Neural cell (in vitro differentiated cells): ENCODE results near the gene LRMDA. TPM values are rescaled to one million over a fixed set of nuclear protein-coding genes. Genes with fewer than 3 reads are reported as not detected.

ENCODE experiments used
- H2AFZ ChIP-seq: fragments of 200-600, 300-800 bp; sonication (generic), shearing (Covaris generic); 2 replicates; pipeline ENCODE4 v1.6.0; 2014; ENCODE audit warnings: low read depth, mild to moderate bottlenecking, antibody characterized with exemption, low read length, moderate library complexity
- H3F3A ChIP-seq: fragments of 200-600 bp; shearing (Covaris generic); 2 replicates; pipeline ENCODE4 v1.6.1; 2016; ENCODE audit warnings: mild to moderate bottlenecking, moderate library complexity, mixed read lengths, antibody characterized with exemption, low read length; ENCODE audit not compliant: insufficient read depth, poor library complexity, severe bottlenecking
- H3K27ac ChIP-seq: fragments of 200-600, 300-800 bp; sonication (generic), shearing (Covaris generic); 2 replicates; pipeline ENCODE4 v1.5.1; 2014; ENCODE audit warnings: mild to moderate bottlenecking, low read length, moderate library complexity
- H3K27me3 ChIP-seq: fragments of 300-800, 200-600 bp; sonication (generic), shearing (Covaris generic); 2 replicates; pipeline ENCODE4 v1.6.0; 2014; ENCODE audit warnings: mild to moderate bottlenecking, low read depth, low read length, moderate library complexity; ENCODE audit not compliant: insufficient read depth
- H3K36me3 ChIP-seq: fragments of 300-800, 200-600 bp; sonication (generic), shearing (Covaris generic); 2 replicates; pipeline ENCODE4 v1.5.1; 2014; ENCODE audit warnings: mild to moderate bottlenecking, antibody characterized with exemption, low read length, moderate library complexity; ENCODE audit not compliant: insufficient read depth
- H3K4me2 ChIP-seq: fragments of 300-800, 200-600 bp; sonication (generic), shearing (Covaris generic); 2 replicates; pipeline ENCODE4 v1.6.0; 2014; ENCODE audit warnings: mild to moderate bottlenecking, low read length
- H3K4me3 ChIP-seq: fragments of 300-800, 200-600 bp; sonication (generic), shearing (Covaris generic); 2 replicates; pipeline ENCODE4 v1.5.1; 2014; ENCODE audit warnings: mild to moderate bottlenecking, low read length, moderate library complexity
- H3K79me2 ChIP-seq: fragments of 200-600 bp; shearing (Covaris generic); replicated peaks from 2 replicates; pipeline ENCODE4 v1.6.0; 2014; ENCODE audit warnings: mild to moderate bottlenecking, low read length, moderate library complexity; ENCODE audit not compliant: insufficient read depth
- H3K9ac ChIP-seq: fragments of 300-800, 200-600 bp; sonication (generic), shearing (Covaris generic); 2 replicates; pipeline ENCODE4 v1.6.1; 2016; ENCODE audit warnings: mild to moderate bottlenecking, low read length, mixed read lengths
- H3K9me2 ChIP-seq: fragments of 200-600 bp; shearing (Covaris generic); 2 replicates; pipeline ENCODE4 v1.6.1; 2016; ENCODE audit warnings: mild to moderate bottlenecking, low read length, mixed read lengths; ENCODE audit not compliant: insufficient read depth
- H3K9me3 ChIP-seq: fragments of 200-600, 300-800 bp; sonication (generic), shearing (Covaris generic); 2 replicates; pipeline ENCODE4 v1.6.1; 2016; ENCODE audit warnings: mild to moderate bottlenecking, mixed run types, low read length, moderate library complexity, mixed read lengths
- H4K20me1 ChIP-seq: fragments of 200-600 bp; shearing (Covaris generic); 2 replicates; pipeline ENCODE4 v1.6.1; 2016; ENCODE audit warnings: mild to moderate bottlenecking, mixed run types; ENCODE audit not compliant: insufficient read depth
- CTCF ChIP-seq: fragments of 450-650 bp; IDR thresholded peaks from 2 replicates; pipeline ENCODE4 v1.5.1; 2014; ENCODE audit warnings: antibody characterized with exemption, mild to moderate bottlenecking, moderate library complexity; ENCODE audit not compliant: poor library complexity, severe bottlenecking
- EP300 ChIP-seq: fragments of 450-650 bp; conservative IDR thresholded peaks from 2 replicates; pipeline ENCODE4 v1.6.1; 2014; ENCODE audit warnings: antibody characterized with exemption, mild to moderate bottlenecking, moderate library complexity; ENCODE audit not compliant: poor library complexity, severe bottlenecking
- EZH2 ChIP-seq: fragments of 200-600, 300-800 bp; shearing (Covaris generic), sonication (generic); IDR thresholded peaks from 2 replicates; pipeline ENCODE4 v1.6.1; 2014; ENCODE audit warnings: antibody characterized with exemption, low read length, borderline replicate concordance, mild to moderate bottlenecking; ENCODE audit not compliant: insufficient read depth, poor library complexity, severe bottlenecking
- MXI1 ChIP-seq: fragments of 450-650 bp; conservative IDR thresholded peaks from 2 replicates; pipeline ENCODE4 v1.6.1; 2014; ENCODE audit warnings: antibody characterized with exemption, mild to moderate bottlenecking; ENCODE audit not compliant: poor library complexity, severe bottlenecking
- RAD21 ChIP-seq: fragments of 450-650 bp; conservative IDR thresholded peaks from 2 replicates; pipeline ENCODE4 v1.6.1; 2014; ENCODE audit warnings: antibody characterized with exemption, mild to moderate bottlenecking, moderate library complexity
- REST ChIP-seq: IDR thresholded peaks from 2 replicates; pipeline ENCODE4 v1.6.1; 2012; ENCODE audit warnings: borderline replicate concordance
- SMC3 ChIP-seq: fragments of 450-650 bp; conservative IDR thresholded peaks from 2 replicates; pipeline ENCODE4 v1.6.1; 2014; ENCODE audit warnings: antibody characterized with exemption, mild to moderate bottlenecking, moderate library complexity; ENCODE audit not compliant: poor library complexity
- TAF1 ChIP-seq: IDR thresholded peaks from 2 replicates; pipeline ENCODE4 v1.6.1; 2012; ENCODE audit warnings: low read depth
- polyA plus RNA-seq: library from polyadenylated mRNA; depleted of rRNA; stranded (reverse); fragments of >200 nt; gene quantifications from 2 replicates; pipeline ENCODE4 v1.2.3, GENCODE V29; 2014

The LRMDA gene
- polyA plus RNA-seq, 1 donor from 2014 or later: 5.6 TPM

DNA sequence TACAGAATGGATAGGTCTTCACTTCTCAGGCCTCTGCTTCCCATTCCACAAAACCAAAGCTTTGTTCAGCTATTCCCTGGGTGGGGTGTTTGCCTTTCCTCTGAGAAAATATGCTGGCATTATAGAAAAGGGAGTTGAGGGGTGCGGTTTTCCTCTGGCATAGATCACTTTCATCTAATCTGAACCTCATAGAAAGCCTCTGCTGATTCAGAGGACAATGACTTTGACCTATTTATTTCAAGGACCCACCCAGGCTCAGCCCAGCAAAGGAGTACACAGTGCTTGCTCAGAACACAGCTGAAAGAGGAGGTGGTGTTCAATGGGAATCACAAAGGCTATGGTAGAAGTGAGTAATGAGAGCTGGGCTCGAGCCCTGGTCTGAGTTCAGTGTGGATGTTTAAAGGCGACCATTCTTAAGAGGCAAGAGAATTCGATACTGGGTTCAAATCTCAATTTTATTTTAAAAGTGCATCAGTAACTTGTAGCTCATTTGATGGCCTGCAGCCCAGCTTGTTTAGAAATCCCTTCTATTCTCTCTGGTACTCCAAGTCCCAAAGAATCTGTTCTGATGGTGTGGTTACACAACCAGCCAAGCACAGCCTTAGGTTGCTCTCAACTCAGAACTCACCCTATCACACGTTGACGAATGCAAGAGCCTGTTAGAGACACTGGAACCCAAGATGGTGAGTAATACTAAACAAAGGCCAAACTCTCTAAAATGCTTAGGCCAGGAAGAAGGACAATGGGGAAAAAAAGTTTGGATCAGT lies 1012.8 kb downstream of the LRMDA start:
- no peak overlapping the region for H3K4me2 ChIP-seq
- H3K9ac ChIP-seq: no peak overlapping the region
- H3K9me2 ChIP-seq: no peaks in the 10 kb centered on the region
- no peaks in the 10 kb centered on the region for H3K27me3 ChIP-seq
- H3F3A ChIP-seq: no peaks in the 10 kb centered on the region
- H2AFZ ChIP-seq: no peak overlapping the region
- TF ChIP-seq EP300: no peak
- no peak for TF ChIP-seq RAD21
- TF ChIP-seq CTCF: no peak
- no peak for TF ChIP-seq MXI1
- no peak for TF ChIP-seq EZH2
- TF ChIP-seq SMC3: no peak
- no peak for TF ChIP-seq TAF1
- no peak for TF ChIP-seq REST
- no peaks in the 10 kb centered on the region for H4K20me1 ChIP-seq
- no peaks in the 10 kb centered on the region for H3K36me3 ChIP-seq
- H3K4me3 ChIP-seq: no peak overlapping the region
- H3K79me2 ChIP-seq: no peaks in the 10 kb centered on the region
- H3K27ac ChIP-seq: no peak overlapping the region
- no peaks in the 10 kb centered on the region for H3K9me3 ChIP-seq

- TF ChIP-seq REST: no peak
- H4K20me1 ChIP-seq: no peaks in the 10 kb centered on the region
- H3K9me3 ChIP-seq: no peaks in the 10 kb centered on the region
- H3F3A ChIP-seq: no peaks in the 10 kb centered on the region
- H3K27me3 ChIP-seq: no peaks in the 10 kb centered on the region
- no peak overlapping the region for H2AFZ ChIP-seq
- H3K9me2 ChIP-seq: no peaks in the 10 kb centered on the region
- H3K27ac ChIP-seq: no peak overlapping the region
- no peak overlapping the region for H3K4me3 ChIP-seq
- H3K36me3 ChIP-seq: no peaks in the 10 kb centered on the region
- no peaks in the 10 kb centered on the region for H3K79me2 ChIP-seq
- H3K9ac ChIP-seq: no peak overlapping the region
- H3K4me2 ChIP-seq: no peak overlapping the region
These were observed 1016.2 kb downstream of the LRMDA start for GRCh38 chr10:76447578-76447977.
